Retinal pigment epithelial cell (primary cell): ENCODE results near the gene POGK.

ENCODE experiments used
- DNase-seq: peaks from one replicate; pipeline ENCODE4 v3.0.0-alpha.2; 2010; ENCODE audit warnings: low read depth
- H3K4me3 ChIP-seq: 2 replicates; pipeline ENCODE4 v1.5.1; 2011; ENCODE audit warnings: mild to moderate bottlenecking, low read length, control low read depth, moderate library complexity
- CTCF ChIP-seq: conservative IDR thresholded peaks from 2 replicates; pipeline ENCODE4 v1.5.1; 2011; ENCODE audit warnings: low read depth, low read length, control low read depth, inconsistent platforms

Gene POGK

DNA sequence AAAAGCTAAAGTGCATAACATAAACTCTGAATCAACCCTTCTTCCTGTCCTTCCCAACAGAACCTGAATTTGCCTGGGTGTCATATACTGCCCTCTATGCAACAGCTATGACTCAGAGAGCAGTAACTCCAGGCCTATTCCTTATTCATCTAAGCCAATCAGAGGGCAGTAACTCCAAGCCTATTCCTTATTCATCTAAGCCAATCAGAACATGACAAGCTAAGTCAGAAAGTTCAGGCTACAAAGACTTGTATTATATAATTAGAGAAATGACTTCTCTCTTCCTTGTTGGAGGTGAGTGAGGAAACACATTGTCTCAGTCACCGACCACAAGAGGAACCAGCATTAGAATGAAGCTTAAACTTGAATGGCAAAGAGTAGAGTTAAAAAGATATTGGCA is 63.0 kb downstream of the POGK start:
- TF ChIP-seq CTCF: no peak
- DNase-seq: no peak
- no peak overlapping the region for H3K4me3 ChIP-seq

- no peak for DNase-seq
- no peak for TF ChIP-seq CTCF
- H3K4me3 ChIP-seq: no peak overlapping the region
These were observed 64.0 kb downstream of the POGK start for GRCh38 chr1:166903232-166903631.

GRCh38 chr1:166905136-166905535 is 65.9 kb downstream of the POGK start:
- TF ChIP-seq CTCF: no peak
- no peak for DNase-seq
- H3K4me3 ChIP-seq: no peak overlapping the region

DNA sequence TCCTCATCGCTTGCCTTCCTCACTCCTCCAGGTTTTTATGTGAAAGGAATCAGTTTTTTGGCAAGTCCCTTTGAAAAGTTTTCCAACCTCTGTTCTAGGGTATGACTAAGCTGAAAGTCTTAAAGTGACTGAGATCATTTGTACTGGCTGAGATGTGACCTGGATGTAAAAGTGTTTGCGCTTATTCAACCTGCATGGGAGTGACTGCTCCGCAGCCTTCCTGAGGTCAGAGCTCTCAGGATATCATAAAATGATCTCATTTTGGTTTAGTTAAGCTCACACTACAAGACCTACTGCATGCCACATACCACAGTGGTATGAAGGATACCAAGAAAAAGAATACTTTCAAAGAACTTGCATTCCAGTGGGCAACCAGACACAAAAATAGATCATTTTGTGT is 66.6 kb downstream of the POGK start:
- no peak overlapping the region for H3K4me3 ChIP-seq
- DNase-seq: no peak
- TF ChIP-seq CTCF: no peak
